Lower lobe of right lung (tissue), 2 donors: ENCODE results near the gene CRYGD. TPM values are rescaled to one million over a fixed set of nuclear protein-coding genes. Genes with fewer than 3 reads are reported as not detected.
"Not testable (repeated sequence)": the region's sequence is repeated elsewhere in the genome, so short reads cannot be mapped to it uniquely, and the experiment has no call there.

ENCODE experiments used
- ATAC-seq, 2 donors: fragments of 200-7000 bp; cut with Tn5 transposase; one replicate each; pipeline ENCODE4 v1.9.1; 2020 to 2022; ENCODE audit warnings: mild to moderate bottlenecking in 2 of 2, moderate library complexity in 2 of 2
- DNase-seq: peaks from one replicate; pipeline ENCODE4 v3.0.0-alpha.2; 2020
- H3K27ac ChIP-seq: fragments of 200-600 bp; one replicate; pipeline ENCODE4 v1.8.0; 2022
- H3K27me3 ChIP-seq: fragments of 200-600 bp; one replicate; pipeline ENCODE4 v1.8.0; 2022; ENCODE audit warnings: low read depth
- H3K36me3 ChIP-seq: fragments of 200-600 bp; one replicate; pipeline ENCODE4 v1.8.0; 2022; ENCODE audit warnings: mild to moderate bottlenecking
- H3K4me1 ChIP-seq: fragments of 200-600 bp; one replicate; pipeline ENCODE4 v1.8.0; 2022
- H3K4me3 ChIP-seq: fragments of 200-600 bp; one replicate; pipeline ENCODE4 v1.8.0; 2022; ENCODE audit warnings: mild to moderate bottlenecking
- H3K9me3 ChIP-seq: fragments of 200-600 bp; one replicate; pipeline ENCODE4 v1.8.0; 2022
- CTCF ChIP-seq: fragments of 200-600 bp; IDR thresholded peaks from one replicate; pipeline ENCODE4 v1.8.0; 2022; ENCODE audit warnings: antibody characterized with exemption, mild to moderate bottlenecking
- intact Hi-C: fragments of 100-400 bp; cut with DNase I; formaldehyde crosslinking; loops from one replicate; pipeline ENCODE4 v1.11.0; 2022
- total RNA-seq: library from RNA; stranded (reverse); fragmentation: NEBNext Ultra II Directional; extraction: Animal tissue kit (Norgen Biotek cat#: 25700); gene quantifications from one replicate; pipeline ENCODE4 v1.2.1, GENCODE V29; 2021
- donor health status: DM: no; HTN: yes; CAD: no; lungs with severe emphysema.

The CRYGD gene
- total RNA-seq, 1 donor from 2014 or later = not detected

GRCh38 chr2:208127090-208127489, 2.8 kb upstream of the CRYGD start:
- no peak overlapping the region for H3K27ac ChIP-seq
- TF ChIP-seq CTCF = no peak
- no peaks in the 10 kb centered on the region for H3K36me3 ChIP-seq
- intact Hi-C loops = no loop called here
- H3K9me3 ChIP-seq = no peaks in the 10 kb centered on the region
- H3K4me3 ChIP-seq = no peak overlapping the region
- DNase-seq (no peak), ATAC-seq (no peak)
- H3K27me3 ChIP-seq = peaks cover 16% of the 10 kb centered on the region
- H3K4me1 ChIP-seq = no peaks in the 10 kb centered on the region

- H3K27me3 ChIP-seq = peaks cover 16% of the 10 kb centered on the region
- H3K4me1 ChIP-seq = no peaks in the 10 kb centered on the region
- no peaks in the 10 kb centered on the region for H3K36me3 ChIP-seq
- intact Hi-C loops = no loop called here
- no peak overlapping the region for H3K4me3 ChIP-seq
- no peak overlapping the region for H3K27ac ChIP-seq
- no peak for TF ChIP-seq CTCF
- DNase-seq = no peak
- no peak for ATAC-seq
- no peaks in the 10 kb centered on the region for H3K9me3 ChIP-seq
Observed at GRCh38 chr2:208125251-208125650, 927 bp upstream of the CRYGD start.

GRCh38 chr2:208122248-208122647, 2.1 kb downstream of the CRYGD start:
- ATAC-seq (no peak), DNase-seq (no peak)
- Histone ChIP-seq H3K27ac (no peak overlapping the region), H3K9me3 (no peaks in the 10 kb centered on the region), H3K36me3 (no peaks in the 10 kb centered on the region), H3K27me3 (peaks cover 16% of the 10 kb centered on the region), H3K4me1 (no peaks in the 10 kb centered on the region), H3K4me3 (no peak overlapping the region)
- intact Hi-C loops = no loop called here
- no peak for TF ChIP-seq CTCF

- H3K4me3 ChIP-seq = no peak overlapping the region
- no peaks in the 10 kb centered on the region for H3K36me3 ChIP-seq
- intact Hi-C loops = no loop called here
- no peaks in the 10 kb centered on the region for H3K9me3 ChIP-seq
- no peaks in the 10 kb centered on the region for H3K4me1 ChIP-seq
- no peak overlapping the region for H3K27ac ChIP-seq
- H3K27me3 ChIP-seq = peaks cover 6% of the 10 kb centered on the region
- ATAC-seq (no peak), DNase-seq (no peak)
- no peak for TF ChIP-seq CTCF
Observed at GRCh38 chr2:208118918-208119317, 5.4 kb downstream of the CRYGD start.

GRCh38 chr2:208117390-208117789, 6.9 kb downstream of the CRYGD start:
- H3K27me3 ChIP-seq, ATAC-seq, H3K27ac ChIP-seq, H3K4me1 ChIP-seq, H3K36me3 ChIP-seq, H3K9me3 ChIP-seq, intact Hi-C loops, H3K4me3 ChIP-seq, DNase-seq: not testable (repeated sequence)

- no peaks in the 10 kb centered on the region for H3K36me3 ChIP-seq
- DNase-seq = no peak
- intact Hi-C loops = no loop called here
- no peaks in the 10 kb centered on the region for H3K9me3 ChIP-seq
- H3K27me3 ChIP-seq = no peaks in the 10 kb centered on the region
- TF ChIP-seq CTCF = no peak
- ATAC-seq = no peak
- no peaks in the 10 kb centered on the region for H3K4me1 ChIP-seq
- H3K4me3 ChIP-seq = no peak overlapping the region
- H3K27ac ChIP-seq = no peak overlapping the region
Observed at GRCh38 chr2:208112969-208113368, 11.4 kb downstream of the CRYGD start.

- H3K27ac ChIP-seq, H3K27me3 ChIP-seq, H3K9me3 ChIP-seq, H3K4me1 ChIP-seq, DNase-seq, H3K4me3 ChIP-seq, H3K36me3 ChIP-seq, intact Hi-C loops: not testable (repeated sequence)
- ATAC-seq = peak in 1 of 2 donors; percentile 47
Observed at GRCh38 chr2:208112273-208112745, 12.0 kb downstream of the CRYGD start.
